Muscle of leg (tissue), 11 donors: ENCODE results near the gene MDN1. TPM values are rescaled to one million over a fixed set of nuclear protein-coding genes. Genes with fewer than 3 reads are reported as not detected.
"Not testable (repeated sequence)": the region's sequence is repeated elsewhere in the genome, so short reads cannot be mapped to it uniquely, and the experiment has no call there.

Experiments used
- DNase-seq: peaks from one replicate; pipeline ENCODE4 v3.0.0; 2013
- H3K27ac ChIP-seq: one replicate; pipeline ENCODE4 v1.5.1; 2013; ENCODE audit warnings: mild to moderate bottlenecking, low read length, control low read depth
- H3K27me3 ChIP-seq: one replicate; pipeline ENCODE4 v1.6.1; 2013; ENCODE audit warnings: low read length; ENCODE audit not compliant: control insufficient read depth, insufficient read depth
- H3K36me3 ChIP-seq: one replicate; pipeline ENCODE4 v1.6.1; 2013; ENCODE audit warnings: low read length; ENCODE audit not compliant: control insufficient read depth, insufficient read depth
- H3K4me1 ChIP-seq: one replicate; pipeline ENCODE4 v1.6.1; 2013; ENCODE audit warnings: low read length; ENCODE audit not compliant: control insufficient read depth, insufficient read depth
- H3K4me3 ChIP-seq: one replicate; pipeline ENCODE4 v1.5.1; 2013; ENCODE audit warnings: low read length, control low read depth
- H3K9me3 ChIP-seq: replicated peaks from 2 replicates; pipeline ENCODE4 v1.6.1; 2013; ENCODE audit warnings: low read depth, low read length; ENCODE audit not compliant: control insufficient read depth
- WGBS: methylation state at CpG from one replicate; pipeline ENCODE4 v1.1.5; 2013; ENCODE audit warnings: missing lambda C conversion rate; ENCODE audit not compliant: insufficient coverage; 5-methylcytosine and 5-hydroxymethylcytosine counted together
- polyA plus RNA-seq, 8 donors: library from polyadenylated mRNA; unstranded; fragments of 120-200 nt; gene quantifications; one replicate each; pipeline versions ENCODE4 v1.2.1 to v1.2.3, GENCODE V29; 2013; ENCODE audit warnings: inconsistent platforms in 1 of 8, low replicate concordance in 1 of 8; ENCODE audit not compliant: insufficient read length in 8 of 8, insufficient read depth in 1 of 8
- total RNA-seq: library from RNA; stranded (reverse); fragments of 120-200 nt; gene quantifications from one replicate; pipeline ENCODE4 v1.2.4, GENCODE V29; 2013

MDN1 gene
- total and polyA plus RNA-seq, 9 donors, result 24.4 to 32.9 (median 26.3) TPM

DNA sequence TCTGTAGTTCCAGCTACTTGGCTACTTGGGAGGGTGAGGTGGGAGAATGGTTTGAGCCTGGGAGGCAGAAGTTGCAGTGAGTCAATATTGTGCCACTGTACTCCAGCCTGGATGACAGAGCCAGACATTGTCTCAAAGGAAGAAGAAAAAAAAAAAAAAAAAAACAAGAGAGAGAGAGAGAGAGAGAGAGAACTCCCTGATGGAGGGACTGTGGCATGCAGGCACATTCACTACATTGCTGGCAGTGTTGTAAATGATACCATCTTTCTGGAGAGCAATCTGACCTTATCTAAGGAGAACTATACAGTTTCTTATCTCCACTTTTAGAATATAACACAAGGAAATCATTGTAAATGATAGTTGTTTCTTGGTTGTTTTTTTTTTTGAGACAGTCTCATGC, 85.1 kb downstream of the MDN1 start:
- H3K27me3 ChIP-seq, result no peaks in the 10 kb centered on the region
- H3K4me1 ChIP-seq, result no peaks in the 10 kb centered on the region
- peaks cover 41% of the 10 kb centered on the region for H3K36me3 ChIP-seq
- H3K4me3 ChIP-seq, result no peak overlapping the region
- no peak overlapping the region for H3K27ac ChIP-seq
- no peak for DNase-seq
- H3K9me3 ChIP-seq, result no peaks in the 10 kb centered on the region

DNA sequence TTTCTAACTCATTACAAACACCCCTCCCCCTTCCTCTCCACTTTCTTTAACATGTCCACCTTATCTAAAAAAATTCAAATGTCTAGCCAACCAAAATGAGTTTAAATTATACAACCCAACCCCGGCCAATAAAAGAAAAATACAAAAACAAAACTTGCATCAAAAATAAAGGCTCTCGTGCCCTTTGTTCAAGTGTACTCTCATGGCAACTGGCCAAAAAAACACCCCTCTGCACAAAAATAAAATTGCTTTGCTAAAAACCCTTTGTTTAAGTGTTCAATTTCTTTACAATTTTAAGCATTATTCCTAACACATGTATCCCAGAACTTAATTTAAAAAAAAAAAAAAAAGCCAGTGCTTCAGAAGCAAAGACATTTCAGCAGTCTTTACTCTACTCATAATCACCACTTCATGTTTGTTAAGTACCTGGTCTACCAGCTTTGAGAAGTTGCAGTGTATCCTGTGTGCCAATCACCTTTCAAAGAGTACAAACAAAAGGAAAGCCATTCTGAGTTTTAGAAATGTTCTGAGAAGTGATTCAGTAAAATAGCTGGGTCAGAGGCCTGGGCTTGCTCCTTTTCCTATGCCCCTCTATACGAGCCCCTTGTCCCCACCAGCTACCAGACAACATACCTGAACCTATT, 87.5 kb downstream of the MDN1 start:
- no peak overlapping the region for H3K4me3 ChIP-seq
- H3K27me3 ChIP-seq, result no peaks in the 10 kb centered on the region
- H3K27ac ChIP-seq, result no peak overlapping the region
- WGBS, result 96% methylated on average over 3 of the region's 3 CpGs
- H3K4me1 ChIP-seq, result no peaks in the 10 kb centered on the region
- no peaks in the 10 kb centered on the region for H3K9me3 ChIP-seq
- no peak for DNase-seq
- H3K36me3 ChIP-seq, result peaks cover 40% of the 10 kb centered on the region

DNA sequence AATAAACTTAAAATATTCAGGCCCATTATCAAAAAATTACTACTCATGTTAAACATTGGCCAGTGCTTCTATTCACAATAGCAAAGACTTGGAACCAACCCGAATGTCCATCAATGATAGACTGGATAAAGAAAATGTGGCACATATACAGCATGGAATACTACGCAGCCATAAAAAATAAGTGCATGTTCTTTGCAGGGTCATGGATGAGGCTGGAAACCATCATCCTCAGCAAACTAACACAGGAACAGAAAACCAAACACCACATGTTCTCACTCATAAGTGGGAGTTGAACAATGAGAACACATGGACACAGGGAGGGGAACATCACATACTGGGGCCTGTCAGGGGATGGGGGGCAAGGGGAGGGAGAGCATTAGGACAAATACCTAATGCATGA, 88.3 kb downstream of the MDN1 start:
- no CpG with 5 or more reads among the region's 2 CpGs for WGBS
- DNase-seq, result not testable (repeated sequence)

DNA sequence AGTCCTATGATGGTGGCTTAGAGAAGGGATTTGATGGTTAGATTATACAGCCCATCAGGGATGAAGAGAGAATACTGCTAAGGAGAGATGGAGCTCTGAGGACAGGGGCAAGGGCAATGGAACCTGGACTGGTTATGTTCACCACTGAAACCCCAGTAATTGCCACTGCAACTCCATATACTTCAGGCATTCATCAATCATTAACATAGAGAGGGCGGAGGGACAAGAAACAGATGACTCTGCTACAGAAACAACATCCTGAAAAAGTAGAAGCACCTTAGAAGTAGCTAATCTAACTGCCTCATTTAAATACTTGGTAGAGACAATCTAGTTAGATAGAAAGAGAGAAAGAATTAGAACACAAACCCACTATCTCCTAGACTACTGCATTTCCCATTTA, 89.8 kb downstream of the MDN1 start:
- Histone ChIP-seq H3K9me3 (no peaks in the 10 kb centered on the region), H3K36me3 (peaks cover 36% of the 10 kb centered on the region), H3K27me3 (no peaks in the 10 kb centered on the region), H3K4me1 (no peaks in the 10 kb centered on the region), H3K4me3 (no peak overlapping the region), H3K27ac (no peak overlapping the region)
- no peak for DNase-seq
- no CpG with 5 or more reads among the region's 1 CpG for WGBS

More for the DNA sequence above, 88.3 kb downstream of the MDN1 start:
- H3K4me3 ChIP-seq, H3K27me3 ChIP-seq, H3K27ac ChIP-seq, H3K9me3 ChIP-seq, H3K4me1 ChIP-seq: not testable (repeated sequence)
- peaks cover 33% of the 10 kb centered on the region for H3K36me3 ChIP-seq

DNA sequence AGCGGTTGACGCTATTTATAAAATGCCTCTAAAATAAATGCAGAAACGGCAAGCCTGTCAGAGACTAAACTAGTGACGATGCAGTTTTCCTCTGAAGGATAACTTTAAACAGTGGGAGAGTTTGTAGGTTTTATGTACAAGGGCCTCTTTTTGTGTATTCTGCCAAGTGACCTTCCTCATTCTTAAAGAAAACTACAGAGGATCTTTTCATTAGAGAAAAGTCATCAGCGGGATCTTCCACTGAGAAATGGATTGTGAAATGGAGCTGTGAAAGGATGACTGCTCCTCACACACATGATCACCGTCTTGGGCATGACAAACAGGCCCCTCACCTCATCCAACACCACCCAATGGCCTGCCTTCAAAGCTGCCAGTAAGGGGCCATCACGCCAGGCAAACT, 92.1 kb downstream of the MDN1 start:
- H3K9me3 ChIP-seq, result no peaks in the 10 kb centered on the region
- no peaks in the 10 kb centered on the region for H3K27me3 ChIP-seq
- no peak overlapping the region for H3K4me3 ChIP-seq
- no peak overlapping the region for H3K27ac ChIP-seq
- 80% methylated on average over 2 of the region's 7 CpGs for WGBS
- no peaks in the 10 kb centered on the region for H3K4me1 ChIP-seq
- no peak for DNase-seq
- peaks cover 36% of the 10 kb centered on the region for H3K36me3 ChIP-seq

DNA sequence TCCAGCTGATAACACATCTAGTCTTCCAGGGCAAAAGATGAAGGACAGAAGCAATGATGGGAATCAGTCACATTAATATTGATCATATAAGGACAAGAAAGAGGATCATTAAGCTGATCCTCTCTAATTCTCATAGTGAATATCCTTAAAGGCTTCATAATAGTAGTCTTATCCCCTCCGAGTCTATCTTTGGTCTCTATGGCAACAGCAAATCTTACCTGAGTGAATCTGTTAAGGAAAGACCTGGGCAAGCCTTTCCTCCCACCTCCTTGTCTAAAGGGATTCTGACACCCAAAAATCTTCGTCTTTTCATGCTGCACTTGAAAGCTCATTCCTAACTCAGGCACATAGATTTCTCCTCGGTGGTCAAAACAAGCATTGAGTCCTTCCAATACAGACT, 94.6 kb downstream of the MDN1 start:
- Histone ChIP-seq H3K4me3 (no peak overlapping the region), H3K27me3 (no peaks in the 10 kb centered on the region), H3K4me1 (no peaks in the 10 kb centered on the region), H3K9me3 (no peaks in the 10 kb centered on the region), H3K36me3 (peaks cover 40% of the 10 kb centered on the region), H3K27ac (no peak overlapping the region)
- 83% methylated on average over 1 of the region's 3 CpGs for WGBS
- DNase-seq, result no peak

DNA sequence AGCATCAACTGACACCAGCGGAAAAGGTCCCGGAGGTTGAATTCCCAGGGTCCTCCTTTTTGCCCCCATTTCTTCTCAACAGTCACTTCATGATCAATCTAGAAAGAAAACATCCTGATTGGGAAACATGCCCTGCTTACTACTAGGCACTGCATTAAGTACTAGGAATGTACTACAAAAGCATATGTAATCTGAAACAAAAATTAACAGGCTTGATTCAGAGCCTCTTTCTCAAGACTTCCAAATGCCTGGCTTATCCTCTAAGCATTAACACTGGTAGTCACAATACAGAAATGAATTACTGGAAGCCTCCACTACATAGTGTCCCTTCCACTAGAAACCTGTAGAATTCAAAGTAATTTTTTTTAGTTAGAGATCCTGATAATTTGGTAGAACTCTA, 96.5 kb downstream of the MDN1 start:
- DNase-seq, result no peak
- 80% methylated on average over 1 of the region's 2 CpGs for WGBS
- H3K4me1 ChIP-seq, result no peaks in the 10 kb centered on the region
- H3K27ac ChIP-seq, result no peak overlapping the region
- peaks cover 40% of the 10 kb centered on the region for H3K36me3 ChIP-seq
- no peaks in the 10 kb centered on the region for H3K27me3 ChIP-seq
- no peaks in the 10 kb centered on the region for H3K9me3 ChIP-seq
- H3K4me3 ChIP-seq, result no peak overlapping the region

DNA sequence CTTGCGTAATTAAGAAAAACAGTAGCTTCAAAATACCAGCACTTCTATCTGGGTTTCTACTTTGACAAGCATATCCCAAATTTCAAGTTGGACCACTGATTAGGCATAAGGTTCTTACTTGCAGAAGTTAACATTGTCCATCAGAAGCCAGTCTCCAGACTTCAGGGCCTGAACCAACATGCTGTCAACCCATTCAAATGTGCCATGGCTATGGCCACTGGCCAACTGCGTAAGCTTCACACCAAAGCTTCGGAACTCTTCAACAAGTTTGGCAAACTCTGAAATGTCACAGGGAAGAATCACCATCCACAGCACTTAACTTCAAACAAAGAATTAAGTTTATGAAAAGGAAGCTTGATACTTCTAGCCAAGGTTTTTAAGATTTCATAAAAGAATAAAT, 103.1 kb downstream of the MDN1 start:
- WGBS, result 100% methylated on average over 2 of the region's 3 CpGs
- Histone ChIP-seq H3K4me3 (no peak overlapping the region), H3K36me3 (peaks cover 46% of the 10 kb centered on the region), H3K27me3 (no peaks in the 10 kb centered on the region), H3K27ac (no peak overlapping the region), H3K4me1 (no peaks in the 10 kb centered on the region), H3K9me3 (no peaks in the 10 kb centered on the region)
- no peak for DNase-seq

DNA sequence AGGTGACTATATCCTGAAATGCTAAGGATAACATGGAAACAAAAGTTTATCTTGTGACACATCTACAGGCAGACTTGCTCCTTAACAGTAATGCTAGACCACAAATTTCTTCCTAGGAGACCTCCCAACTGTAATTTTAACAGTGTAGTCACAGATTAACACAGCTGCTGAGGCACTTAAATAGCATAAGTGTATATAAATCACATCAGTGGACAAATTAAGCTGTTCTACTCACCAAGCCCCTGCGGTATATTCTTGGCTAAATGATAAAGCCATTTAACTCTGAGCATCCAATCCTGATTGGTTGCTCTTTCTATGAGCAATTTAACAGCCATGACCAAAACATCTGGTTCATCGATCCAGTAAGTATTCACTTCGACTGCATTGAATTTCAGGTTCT, 107.8 kb downstream of the MDN1 start:
- H3K4me1 ChIP-seq, result no peaks in the 10 kb centered on the region
- H3K9me3 ChIP-seq, result no peaks in the 10 kb centered on the region
- peaks cover 59% of the 10 kb centered on the region for H3K36me3 ChIP-seq
- H3K4me3 ChIP-seq, result no peak overlapping the region
- DNase-seq, result peak; percentile 64
- 36% methylated on average over 3 of the region's 3 CpGs for WGBS
- no peaks in the 10 kb centered on the region for H3K27me3 ChIP-seq
- H3K27ac ChIP-seq, result no peak overlapping the region

DNA sequence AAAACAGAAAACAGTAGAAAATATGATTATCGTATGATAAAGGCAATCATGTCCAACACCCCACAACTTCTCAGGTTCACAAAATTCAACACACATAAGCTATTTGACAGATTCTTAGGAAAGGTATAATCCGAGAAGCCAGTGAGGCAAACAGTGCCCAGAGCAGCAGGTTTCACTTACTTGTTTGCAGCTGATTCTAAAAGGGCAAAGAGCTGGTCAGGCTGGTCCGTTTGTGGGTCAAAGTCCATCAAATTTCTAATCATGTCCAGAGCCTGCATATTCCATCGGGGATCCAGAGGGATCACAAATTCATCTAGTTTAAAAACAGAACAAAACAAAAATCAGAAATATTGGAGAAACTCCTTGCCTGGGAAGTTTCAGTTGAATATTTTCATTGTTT, 111.3 kb downstream of the MDN1 start:
- WGBS, result 100% methylated on average over 1 of the region's 4 CpGs
- H3K4me1 ChIP-seq, result no peaks in the 10 kb centered on the region
- no peak overlapping the region for H3K4me3 ChIP-seq
- H3K36me3 ChIP-seq, result peaks cover 51% of the 10 kb centered on the region
- DNase-seq, result no peak
- no peak overlapping the region for H3K27ac ChIP-seq
- H3K9me3 ChIP-seq, result no peaks in the 10 kb centered on the region
- H3K27me3 ChIP-seq, result no peaks in the 10 kb centered on the region

DNA sequence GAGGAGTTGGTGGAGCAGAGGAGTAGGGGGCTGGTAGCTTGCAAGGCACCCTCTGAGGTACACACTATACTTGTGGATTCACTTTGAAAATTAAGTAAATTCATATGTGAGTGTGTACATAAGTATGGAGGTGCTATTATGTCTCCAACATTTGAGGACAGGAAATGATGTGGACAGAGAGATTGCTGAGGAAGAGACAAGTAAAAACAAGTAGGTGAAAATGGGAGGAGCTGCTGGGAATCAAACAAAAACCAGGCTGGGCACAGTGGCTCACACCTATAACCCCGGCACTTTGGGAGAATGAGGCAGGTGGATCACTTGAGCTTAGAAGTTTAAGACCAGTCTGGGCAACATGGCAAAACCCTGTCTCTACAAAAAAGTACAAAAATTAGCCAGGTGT, 111.8 kb downstream of the MDN1 start:
- no peak overlapping the region for H3K27ac ChIP-seq
- H3K9me3 ChIP-seq, result no peaks in the 10 kb centered on the region
- 86% methylated on average over 1 of the region's 1 CpG for WGBS
- no peaks in the 10 kb centered on the region for H3K4me1 ChIP-seq
- no peaks in the 10 kb centered on the region for H3K27me3 ChIP-seq
- H3K4me3 ChIP-seq, result no peak overlapping the region
- DNase-seq, result no peak
- H3K36me3 ChIP-seq, result peaks cover 48% of the 10 kb centered on the region
